ENCODE measurements around the gene CASZ1.

The CASZ1 gene

GRCh38 chr1:10634075-10634427 is 162.4 kb downstream of the CASZ1 start:
- no peak for DNase-seq

GRCh38 chr1:10633416-10633815 is 163.0 kb downstream of the CASZ1 start:
- DNase-seq = no peak

GRCh38 chr1:10632691-10633090 is 163.8 kb downstream of the CASZ1 start:
- DNase-seq = no peak

GRCh38 chr1:10631811-10632593 is 164.4 kb downstream of the CASZ1 start:
- DNase-seq = no peak

- no peak for DNase-seq
Observed at GRCh38 chr1:10631121-10631810, 165.2 kb downstream of the CASZ1 start.

- no peak for DNase-seq
Observed at GRCh38 chr1:10630661-10631120, 165.8 kb downstream of the CASZ1 start.

GRCh38 chr1:10629816-10630571 is 166.5 kb downstream of the CASZ1 start:
- DNase-seq = no peak

GRCh38 chr1:10629091-10629815 is 167.2 kb downstream of the CASZ1 start:
- no peak for DNase-seq

- no peak for DNase-seq
Observed at GRCh38 chr1:10628685-10629084, 167.8 kb downstream of the CASZ1 start.

GRCh38 chr1:10626791-10627410 is 169.5 kb downstream of the CASZ1 start:
- no peak for DNase-seq

GRCh38 chr1:10626131-10626731 is 170.2 kb downstream of the CASZ1 start:
- no peak for DNase-seq

- no peak for DNase-seq
Observed at GRCh38 chr1:10625554-10625953, 170.9 kb downstream of the CASZ1 start.

GRCh38 chr1:10625076-10625475 is 171.4 kb downstream of the CASZ1 start:
- DNase-seq = no peak

- no peak for DNase-seq
Observed at GRCh38 chr1:10624256-10625050, 172.0 kb downstream of the CASZ1 start.

GRCh38 chr1:10623686-10624145 is 172.7 kb downstream of the CASZ1 start:
- no peak for DNase-seq

- DNase-seq = no peak
Observed at GRCh38 chr1:10622910-10623685, 173.3 kb downstream of the CASZ1 start.

- DNase-seq = no peak
Observed at GRCh38 chr1:10621906-10622305, 174.5 kb downstream of the CASZ1 start.

GRCh38 chr1:10620776-10621175 is 175.7 kb downstream of the CASZ1 start:
- DNase-seq = no peak

GRCh38 chr1:10617931-10618885 is 178.2 kb downstream of the CASZ1 start:
- DNase-seq = no peak

Measured in CD4-positive, alpha-beta T cell treated with Interleukin-12 subunit alpha and Interleukin-12 subunit beta, for 1 hour (primary cell).